Measurements from ENCODE around the gene GNPDA1.
A peak's percentile ranks its signal among the peaks of the same experiment; 100 is the strongest.

GRCh38 chr5:141951332-141951781, 61.5 kb downstream of the GNPDA1 start:
- TF ChIP-seq RAD21 (IDR thresholded peaks at IDR 0.05) (no peak), CTCF (IDR thresholded peaks at IDR 0.05; ENCODE audit: low read depth, low read length, missing input control) (peak; percentile 10), REST (IDR thresholded peaks at IDR 0.05) (no peak), JUND (IDR thresholded peaks at IDR 0.05) (no peak), MAX (IDR thresholded peaks at IDR 0.05) (no peak), ZBTB33 (IDR thresholded peaks at IDR 0.05) (no peak), TAF1 (conservative IDR thresholded peaks at IDR 0.05) (no peak)
